ENCODE data around the gene CYREN. TPM values are rescaled to one million over a fixed set of nuclear protein-coding genes. Genes with fewer than 3 reads are reported as not detected.

Gene CYREN
- total RNA-seq, 1 donor from 2014 or later = 33.3 TPM

- TF ChIP-seq, protein P1, sequence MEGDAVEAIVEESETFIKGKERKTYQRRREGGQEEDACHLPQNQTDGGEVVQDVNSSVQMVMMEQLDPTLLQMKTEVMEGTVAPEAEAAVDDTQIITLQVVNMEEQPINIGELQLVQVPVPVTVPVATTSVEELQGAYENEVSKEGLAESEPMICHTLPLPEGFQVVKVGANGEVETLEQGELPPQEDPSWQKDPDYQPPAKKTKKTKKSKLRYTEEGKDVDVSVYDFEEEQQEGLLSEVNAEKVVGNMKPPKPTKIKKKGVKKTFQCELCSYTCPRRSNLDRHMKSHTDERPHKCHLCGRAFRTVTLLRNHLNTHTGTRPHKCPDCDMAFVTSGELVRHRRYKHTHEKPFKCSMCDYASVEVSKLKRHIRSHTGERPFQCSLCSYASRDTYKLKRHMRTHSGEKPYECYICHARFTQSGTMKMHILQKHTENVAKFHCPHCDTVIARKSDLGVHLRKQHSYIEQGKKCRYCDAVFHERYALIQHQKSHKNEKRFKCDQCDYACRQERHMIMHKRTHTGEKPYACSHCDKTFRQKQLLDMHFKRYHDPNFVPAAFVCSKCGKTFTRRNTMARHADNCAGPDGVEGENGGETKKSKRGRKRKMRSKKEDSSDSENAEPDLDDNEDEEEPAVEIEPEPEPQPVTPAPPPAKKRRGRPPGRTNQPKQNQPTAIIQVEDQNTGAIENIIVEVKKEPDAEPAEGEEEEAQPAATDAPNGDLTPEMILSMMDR (IDR thresholded peaks at IDR 0.05; ENCODE audit: partially characterized antibody, unreplicated experiment) = no peak
- Mint-ChIP-seq H3K27me3 (ENCODE audit: unreplicated experiment) (peaks cover 3% of the 10 kb centered on the region), H3K4me1 (ENCODE audit: low read depth, unreplicated experiment) (peaks cover 18% of the 10 kb centered on the region), H3K9me3 (ENCODE audit: unreplicated experiment) (peaks cover 19% of the 10 kb centered on the region), H3K27ac (ENCODE audit: unreplicated experiment) (peak overlapping the region; percentile 93), H3K4me3 (ENCODE audit: unreplicated experiment) (peak overlapping the region; percentile 50), H3K36me3 (ENCODE audit: unreplicated experiment) (peaks cover 36% of the 10 kb centered on the region)
- no peak for DNase-seq
Measured at GRCh38 chr7:135160858-135161653, 9.5 kb downstream of the CYREN start.

GRCh38 chr7:135160098-135160857 lies 10.2 kb downstream of the CYREN start:
- peak overlapping the region; percentile 50 for H3K4me3 Mint-ChIP-seq (ENCODE audit: unreplicated experiment)
- TF ChIP-seq, protein P1 (IDR thresholded peaks at IDR 0.05; ENCODE audit: partially characterized antibody, unreplicated experiment) = no peak
- H3K36me3 Mint-ChIP-seq (ENCODE audit: unreplicated experiment) = peaks cover 43% of the 10 kb centered on the region
- H3K9me3 Mint-ChIP-seq (ENCODE audit: unreplicated experiment) = peaks cover 20% of the 10 kb centered on the region
- H3K4me1 Mint-ChIP-seq (ENCODE audit: low read depth, unreplicated experiment) = peaks cover 18% of the 10 kb centered on the region
- peak overlapping the region; percentile 93 for H3K27ac Mint-ChIP-seq (ENCODE audit: unreplicated experiment)
- no peak for DNase-seq
- H3K27me3 Mint-ChIP-seq (ENCODE audit: unreplicated experiment) = peaks cover 3% of the 10 kb centered on the region

DNA sequence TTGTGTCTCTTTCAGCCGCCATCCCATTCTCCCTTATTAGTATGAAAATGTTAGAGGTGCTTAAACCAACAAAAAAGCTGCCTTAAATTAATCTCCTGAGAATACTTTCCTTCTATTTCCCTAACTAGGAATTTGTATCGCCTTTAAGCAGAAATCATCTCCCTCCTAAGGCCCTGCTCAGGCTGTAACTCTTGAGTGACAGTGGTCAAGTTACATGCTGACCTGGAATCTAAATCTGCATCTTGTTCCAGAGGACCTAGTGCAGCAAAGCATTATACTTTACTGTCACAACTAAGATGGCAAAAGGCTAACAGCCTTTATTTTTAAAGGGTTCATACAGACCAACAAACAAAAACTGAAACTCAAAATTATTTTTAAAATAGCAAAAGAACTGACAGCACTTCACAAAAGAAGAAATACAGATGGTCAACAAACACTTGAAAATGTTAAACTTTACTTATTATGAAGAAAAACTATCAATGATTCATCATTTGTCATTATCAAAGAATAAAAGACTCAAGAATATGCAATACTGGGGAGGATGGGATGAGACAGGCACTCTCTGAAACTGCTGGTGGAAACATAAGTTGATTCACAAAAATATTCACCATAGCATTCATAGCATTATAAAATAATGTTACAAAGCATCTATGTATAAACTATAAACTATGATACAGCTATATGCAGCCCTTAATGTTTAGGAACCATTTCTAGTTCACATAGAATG lies 11.0 kb downstream of the CYREN start:
- Mint-ChIP-seq H3K4me3 (ENCODE audit: unreplicated experiment) (no peak overlapping the region), H3K27me3 (ENCODE audit: unreplicated experiment) (peaks cover 3% of the 10 kb centered on the region), H3K36me3 (ENCODE audit: unreplicated experiment) (peaks cover 51% of the 10 kb centered on the region), H3K27ac (ENCODE audit: unreplicated experiment) (peak overlapping the region; percentile 35), H3K4me1 (ENCODE audit: low read depth, unreplicated experiment) (peaks cover 18% of the 10 kb centered on the region), H3K9me3 (ENCODE audit: unreplicated experiment) (peaks cover 20% of the 10 kb centered on the region)
- no peak for DNase-seq
- TF ChIP-seq, protein P1 (IDR thresholded peaks at IDR 0.05; ENCODE audit: partially characterized antibody, unreplicated experiment) = no peak

DNA sequence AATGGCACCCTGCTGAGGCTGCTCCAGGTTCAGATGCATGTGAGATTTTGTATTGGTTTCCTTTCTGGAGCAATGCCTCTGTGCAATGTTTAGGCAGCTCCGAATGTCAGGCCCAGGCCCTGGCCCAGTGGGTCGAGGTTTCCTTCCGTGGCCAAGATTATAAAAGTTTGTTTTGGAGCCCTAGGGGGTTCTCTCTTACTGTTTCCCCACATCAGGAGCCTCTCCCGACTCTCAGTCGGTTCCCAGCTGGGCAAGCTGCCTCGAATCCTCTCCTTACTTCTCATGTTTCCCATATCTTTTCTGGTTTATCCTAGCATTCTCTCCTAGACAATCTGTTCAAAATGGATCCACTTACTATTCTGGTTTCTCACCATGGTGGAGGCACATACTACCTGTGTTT lies 11.6 kb downstream of the CYREN start:
- no peak overlapping the region for H3K4me3 Mint-ChIP-seq (ENCODE audit: unreplicated experiment)
- peaks cover 20% of the 10 kb centered on the region for H3K9me3 Mint-ChIP-seq (ENCODE audit: unreplicated experiment)
- H3K27ac Mint-ChIP-seq (ENCODE audit: unreplicated experiment) = peak overlapping the region; percentile 76
- H3K27me3 Mint-ChIP-seq (ENCODE audit: unreplicated experiment) = peaks cover 3% of the 10 kb centered on the region
- H3K4me1 Mint-ChIP-seq (ENCODE audit: low read depth, unreplicated experiment) = peaks cover 18% of the 10 kb centered on the region
- no peak for DNase-seq
- TF ChIP-seq, protein P1 (IDR thresholded peaks at IDR 0.05; ENCODE audit: partially characterized antibody, unreplicated experiment) = no peak
- peaks cover 53% of the 10 kb centered on the region for H3K36me3 Mint-ChIP-seq (ENCODE audit: unreplicated experiment)
